NCI-H1694 (cell line): ENCODE results near the gene RAB6C.
"Not testable (repeated sequence)": the region's sequence is repeated elsewhere in the genome, so short reads cannot be mapped to it uniquely, and the experiment has no call there.

Experiments used
- DNase-seq: peaks from one replicate; lab custom pipeline; 2025; lab: John Stamatoyannopoulos, UW

Gene RAB6C

GRCh38 chr2:129996657-129997237 is 17.3 kb downstream of the RAB6C start:
- DNase-seq = not testable (repeated sequence)

- not testable (repeated sequence) for DNase-seq
Measured at GRCh38 chr2:129998771-129999170, 19.3 kb downstream of the RAB6C start.

GRCh38 chr2:130005862-130006261 is 26.4 kb downstream of the RAB6C start:
- not testable (repeated sequence) for DNase-seq

GRCh38 chr2:130016701-130017100 is 37.2 kb downstream of the RAB6C start:
- DNase-seq = not testable (repeated sequence)

- no peak for DNase-seq
Measured at GRCh38 chr2:130019402-130019801, 39.9 kb downstream of the RAB6C start.

- not testable (repeated sequence) for DNase-seq
Measured at GRCh38 chr2:130020069-130020468, 40.6 kb downstream of the RAB6C start.

- not testable (repeated sequence) for DNase-seq
Measured at GRCh38 chr2:130025931-130026330, 46.5 kb downstream of the RAB6C start.
